Stimulated activated CD8-positive, alpha-beta memory T cell treated with anti-CD3 and anti-CD28 coated beads, Interleukin-12 subunit alpha, Interleukin-12 subunit beta, amount 100 ng/mL, for 1 hour (primary cell): ENCODE measurements around the gene SLC30A9.

Experiments
- DNase-seq: peaks from one replicate; pipeline ENCODE4 v3.0.0-alpha.2; 2020; ENCODE audit warnings: low read depth

The SLC30A9 gene

DNA sequence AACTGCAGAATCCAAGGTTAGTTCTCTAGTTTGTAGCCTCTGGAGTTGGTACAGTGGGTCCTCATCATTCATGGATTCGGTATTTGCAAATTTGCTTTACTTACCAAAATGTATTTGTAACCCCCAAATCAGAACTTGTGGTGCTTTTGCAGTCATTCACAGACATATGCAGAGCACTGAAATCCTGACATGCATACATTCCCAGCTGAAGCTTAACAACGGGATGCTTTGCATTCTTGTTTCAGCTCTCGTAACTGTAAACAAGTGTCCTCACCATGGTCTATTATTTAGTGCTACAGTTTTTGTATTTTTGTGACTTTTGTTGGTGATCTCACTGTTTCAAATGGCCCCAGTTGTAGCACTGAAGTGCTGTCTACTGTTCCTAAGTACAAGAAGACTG is 146.0 kb downstream of the SLC30A9 start:
- DNase-seq = no peak
